ENCODE measurements around the gene PNMA8A. TPM values are rescaled to one million over a fixed set of nuclear protein-coding genes. Genes with fewer than 3 reads are reported as not detected.

The PNMA8A gene
- total and polyA plus RNA-seq, 2 experiments from 2014 or later: 17.8 to 21.7 TPM

DNA sequence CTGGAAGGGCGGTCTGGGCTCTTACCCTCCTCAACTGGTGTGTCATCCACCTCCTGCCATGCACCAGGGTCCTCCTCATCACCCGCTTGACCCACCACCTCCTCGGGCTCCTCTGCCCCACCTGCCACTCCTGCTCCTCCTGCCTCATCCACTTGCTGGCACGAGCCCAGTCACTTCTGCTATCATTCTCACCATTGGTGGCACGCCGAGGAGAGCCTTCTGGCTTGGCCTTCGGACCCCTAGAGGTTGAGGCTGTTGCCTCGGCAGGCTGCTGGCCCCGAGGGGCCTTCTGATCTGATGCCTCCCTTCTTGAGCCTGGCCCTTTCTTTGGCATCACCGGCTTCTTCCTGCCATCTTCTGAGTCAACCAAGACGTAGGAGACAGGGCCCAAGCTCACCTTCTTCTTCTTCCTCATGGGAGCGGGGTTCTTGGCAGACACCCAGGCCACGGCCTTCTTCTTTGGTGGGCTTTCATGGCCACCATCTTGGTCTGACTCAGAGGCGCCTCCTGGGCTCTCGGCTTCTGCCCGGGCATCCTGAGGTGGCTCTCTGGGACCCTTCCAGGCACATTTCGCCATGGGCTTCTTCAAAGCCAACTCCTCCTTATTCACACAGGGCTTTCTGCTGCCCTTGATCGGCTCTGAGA is 1.7 kb downstream of the PNMA8A start (continued):
- TF ChIP-seq ZNF462 (CRISPR knock-in tag; IDR thresholded peaks at IDR 0.05) (no peak), ZNF114 (CRISPR knock-in tag; IDR thresholded peaks at IDR 0.05) (no peak), CREB1 (CRISPR knock-in tag; IDR thresholded peaks at IDR 0.05; ENCODE audit: low read depth) (no peak), ZNF331 (CRISPR knock-in tag; IDR thresholded peaks at IDR 0.05; ENCODE audit: low read depth) (no peak), EZH2 (IDR thresholded peaks at IDR 0.05; ENCODE audit: low read depth, unreplicated experiment) (no peak)

- no peak overlapping the region for H3K4me2 ChIP-seq
- no peaks in the 10 kb centered on the region for H3K36me3 ChIP-seq (ENCODE audit: insufficient read depth)
- H3F3A ChIP-seq (replicated peaks; ENCODE audit: low read depth): no peaks in the 10 kb centered on the region
- H3K9me3 Mint-ChIP-seq: no peaks in the 10 kb centered on the region
- peaks cover 4% of the 10 kb centered on the region; the same call in 1 of the 2 replicates for H3K79me2 ChIP-seq (replicated peaks; ENCODE audit: insufficient read depth)
- H3K36me3 Mint-ChIP-seq (ENCODE audit: low read depth): peaks cover 40% of the 10 kb centered on the region
- DNase-seq (ENCODE audit: low spot score) (no peak), ATAC-seq (no peak)
- H3K27ac ChIP-seq (ENCODE audit: low read depth): no peak overlapping the region
- H3K4me3 Mint-ChIP-seq: no peak overlapping the region
- H3K27ac Mint-ChIP-seq: no peak overlapping the region
- peaks cover 8% of the 10 kb centered on the region for H3K4me1 ChIP-seq (ENCODE audit: insufficient read depth)
- H3K27me3 ChIP-seq (ENCODE audit: insufficient read depth): peaks cover under 1% of the 10 kb centered on the region; the same call in 1 of the 2 replicates
- no peaks in the 10 kb centered on the region for H3K9me2 ChIP-seq (ENCODE audit: insufficient read depth)
- no peak overlapping the region for H2AFZ ChIP-seq
- peaks cover 8% of the 10 kb centered on the region for H3K27me3 Mint-ChIP-seq (ENCODE audit: insufficient read depth, low read depth, poor library complexity)
- peaks cover 4% of the 10 kb centered on the region for H3K4me1 Mint-ChIP-seq
- H3K4me3 ChIP-seq: no peak overlapping the region
- no peaks in the 10 kb centered on the region for H4K20me1 ChIP-seq (replicated peaks; ENCODE audit: insufficient read depth)
- TF ChIP-seq POLR2AphosphoS5 (IDR thresholded peaks at IDR 0.05; ENCODE audit: low read depth): no peak
- TF ChIP-seq REST (IDR thresholded peaks at IDR 0.05; ENCODE audit: unreplicated experiment): no peak
- TF ChIP-seq CTCF (conservative IDR thresholded peaks at IDR 0.05; ENCODE audit: low read depth in 2 of 2): no peak
- TF ChIP-seq, protein P1, sequence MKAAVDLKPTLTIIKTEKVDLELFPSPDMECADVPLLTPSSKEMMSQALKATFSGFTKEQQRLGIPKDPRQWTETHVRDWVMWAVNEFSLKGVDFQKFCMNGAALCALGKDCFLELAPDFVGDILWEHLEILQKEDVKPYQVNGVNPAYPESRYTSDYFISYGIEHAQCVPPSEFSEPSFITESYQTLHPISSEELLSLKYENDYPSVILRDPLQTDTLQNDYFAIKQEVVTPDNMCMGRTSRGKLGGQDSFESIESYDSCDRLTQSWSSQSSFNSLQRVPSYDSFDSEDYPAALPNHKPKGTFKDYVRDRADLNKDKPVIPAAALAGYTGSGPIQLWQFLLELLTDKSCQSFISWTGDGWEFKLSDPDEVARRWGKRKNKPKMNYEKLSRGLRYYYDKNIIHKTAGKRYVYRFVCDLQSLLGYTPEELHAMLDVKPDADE (IDR thresholded peaks at IDR 0.05): no peak
- no peak for TF ChIP-seq JUNB (IDR thresholded peaks at IDR 0.05; ENCODE audit: unreplicated experiment)
These were observed 4.7 kb downstream of the PNMA8A start for GRCh38 chr19:46466536-46467196.
